ENCODE measurements around the gene RUNX1. TPM values are rescaled to one million over a fixed set of nuclear protein-coding genes. Genes with fewer than 3 reads are reported as not detected.

Gene RUNX1
- total and polyA plus RNA-seq, 2 of the 13 experiments (the other 11 are each of a cell fraction or from before 2014, with no cell fraction given): 5.4 to 6.4 TPM

DNA sequence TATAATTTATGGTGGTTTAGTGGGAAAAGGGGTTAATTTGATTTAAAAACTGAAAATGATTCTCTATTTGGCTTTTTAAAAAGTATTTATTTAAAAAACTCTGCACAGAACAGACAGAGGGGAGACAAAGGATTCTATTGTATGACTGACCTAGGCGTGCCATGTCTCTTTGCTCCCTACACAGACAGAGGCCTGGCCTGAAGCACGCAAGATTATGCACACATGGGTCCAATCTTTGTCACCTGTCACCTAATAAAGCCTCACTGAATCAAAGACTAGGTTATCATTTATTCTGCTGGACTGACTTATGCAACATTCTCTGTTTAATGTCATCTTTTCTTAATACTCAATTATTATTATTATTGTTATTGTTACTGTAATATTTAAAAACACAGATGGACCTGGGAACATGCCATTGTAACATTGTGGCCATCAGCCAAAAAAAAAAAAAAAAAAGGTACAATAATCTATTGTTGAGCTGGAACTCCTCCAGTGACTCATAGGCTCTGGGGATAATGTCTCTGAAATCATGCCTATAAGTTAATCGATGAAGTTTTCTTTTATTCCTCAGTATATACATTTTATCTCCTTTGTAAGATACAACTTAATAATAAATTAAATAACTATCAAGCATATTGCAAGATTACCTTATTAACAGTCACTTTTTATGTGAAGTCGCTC is 112.1 kb downstream of the RUNX1 start:
- no TSS peak for BruUV-seq (replicated peaks)
- Histone ChIP-seq H4K20me1 (ENCODE audit: insufficient read depth, low read length) (no peaks in the 10 kb centered on the region), H3K9ac (ENCODE audit: insufficient read depth, low read depth, low read length) (no peak overlapping the region), H3K27ac (ENCODE audit: extremely low read length, insufficient read depth, low read length) (no peak overlapping the region), H2AFZ (ENCODE audit: low read length) (no peak overlapping the region), H3K4me3 (replicated peaks in 1 of 3; ENCODE audit: insufficient read depth in 1 of 3, low read depth in 2 of 3, low read length in 3 of 3) (no peak overlapping the region), H3K4me2 (ENCODE audit: low read depth, low read length) (no peak overlapping the region), H3K36me3 (replicated peaks in 1 of 2; ENCODE audit: control insufficient read depth in 1 of 2, insufficient read depth in 2 of 2, low read length in 2 of 2) (no peaks in the 10 kb centered on the region), H3K4me1 (ENCODE audit: insufficient read depth, low read length) (peaks cover 41% of the 10 kb centered on the region), H3K9me3 (ENCODE audit: low read length) (no peaks in the 10 kb centered on the region), H3K27me3 (ENCODE audit: control insufficient read depth in 1 of 2, insufficient read depth in 2 of 2, low read length in 2 of 2) (no peaks in the 10 kb centered on the region), H3K79me2 (ENCODE audit: insufficient read depth, low read length) (no peaks in the 10 kb centered on the region)
- POLR2A ChIA-PET: interaction anchor here (0.6 kb wide), 1 partner anchor 54 kb away, joined by 3 read pairs; no protein-coding TSS in a partner anchor
- 55% methylated on average over 4 of the region's 4 CpGs for WGBS (ENCODE audit: low lambda C conversion rate)
- CTCF ChIA-PET (ENCODE audit: low intra/inter-chr PET ratio, low total read pairs): no interaction called here
- FAIRE-seq: no peak
- peak; percentile 71 for ATAC-seq
- intact Hi-C loops (cut with micrococcal nuclease; ENCODE audit: unreplicated experiment): no loop called here
- TF ChIP-seq SOX13 (IDR thresholded peaks at IDR 0.05): no peak
- TF ChIP-seq SOX13 (CRISPR knock-in tag; conservative IDR thresholded peaks at IDR 0.05 in 1 of 2, IDR thresholded peaks at IDR 0.05 in 1 of 2): peak in 1 of 2 experiments; percentile 50; a peak in 1 of 4 replicates
- no peak for TF ChIP-seq ZNF543 (CRISPR knock-in tag; IDR thresholded peaks at IDR 0.05)
- DNase-seq (ENCODE audit: low spot score): peak; percentile 48
- in situ Hi-C loops (cut with HindIII; ENCODE audit: extremely low pct_ligation_motif_present, low pct_unique_long_range_greater_than_20kb): no loop called here

GRCh38 chr21:34936371-34936789 is 112.7 kb downstream of the RUNX1 start:
- peaks cover 40% of the 10 kb centered on the region for H3K4me1 ChIP-seq (ENCODE audit: insufficient read depth, low read length)
- H3K9ac ChIP-seq (ENCODE audit: insufficient read depth, low read depth, low read length): no peak overlapping the region
- H3K9me3 ChIP-seq (ENCODE audit: low read length): no peaks in the 10 kb centered on the region
- no peak overlapping the region for H2AFZ ChIP-seq (ENCODE audit: low read length)
- CTCF ChIA-PET (ENCODE audit: low intra/inter-chr PET ratio, low total read pairs): no interaction called here
- BruUV-seq (replicated peaks): no TSS peak
- in situ Hi-C loops (cut with HindIII; ENCODE audit: extremely low pct_ligation_motif_present, low pct_unique_long_range_greater_than_20kb) (no loop called here), intact Hi-C loops (cut with micrococcal nuclease; ENCODE audit: unreplicated experiment) (no loop called here)
- DNase-seq (ENCODE audit: low spot score) (no peak), FAIRE-seq (no peak), ATAC-seq (no peak)
- H3K79me2 ChIP-seq (ENCODE audit: insufficient read depth, low read length): no peaks in the 10 kb centered on the region
- H4K20me1 ChIP-seq (ENCODE audit: insufficient read depth, low read length): no peaks in the 10 kb centered on the region
- no peak overlapping the region for H3K4me2 ChIP-seq (ENCODE audit: low read depth, low read length)
- H3K4me3 ChIP-seq (replicated peaks in 1 of 3; ENCODE audit: insufficient read depth in 1 of 3, low read depth in 2 of 3, low read length in 3 of 3): no peak overlapping the region
- WGBS (ENCODE audit: low lambda C conversion rate): 84% methylated on average over 11 of the region's 11 CpGs
- POLR2A ChIA-PET: interaction anchor here (0.6 kb wide), 1 partner anchor 54 kb away, joined by 3 read pairs; no protein-coding TSS in a partner anchor
- H3K36me3 ChIP-seq (replicated peaks in 1 of 2; ENCODE audit: control insufficient read depth in 1 of 2, insufficient read depth in 2 of 2, low read length in 2 of 2): no peaks in the 10 kb centered on the region
- TF ChIP-seq ZNF619 (CRISPR knock-in tag; IDR thresholded peaks at IDR 0.05): no peak
- TF ChIP-seq ZNF703 (CRISPR knock-in tag; IDR thresholded peaks at IDR 0.05; ENCODE audit: borderline replicate concordance): no peak
- TF ChIP-seq ATM (IDR thresholded peaks at IDR 0.05; ENCODE audit: borderline replicate concordance): no peak
- no peak for TF ChIP-seq ZNF761 (CRISPR knock-in tag; conservative IDR thresholded peaks at IDR 0.05)
- TF ChIP-seq PBX3 (CRISPR knock-in tag; IDR thresholded peaks at IDR 0.05; ENCODE audit: borderline replicate concordance): no peak
- H3K27me3 ChIP-seq (ENCODE audit: control insufficient read depth in 1 of 2, insufficient read depth in 2 of 2, low read length in 2 of 2): no peaks in the 10 kb centered on the region
- peak overlapping the region; percentile 8 for H3K27ac ChIP-seq (ENCODE audit: extremely low read length, insufficient read depth, low read length)

Data from HepG2 (cell line).